Lower leg skin (tissue), 4 donors: ENCODE measurements around the gene GRID2. TPM values are rescaled to one million over a fixed set of nuclear protein-coding genes. Genes with fewer than 3 reads are reported as not detected.

Source experiments
- DNase-seq, 2 donors: peaks; one replicate each; pipeline ENCODE4 v3.0.0-alpha.2; 2019; ENCODE audit warnings: low spot score in 2 of 2
- H3K4me3 ChIP-seq: fragments of 200-600 bp; sonication (generic); 2 replicates; pipeline ENCODE4 v1.5.1; 2017; ENCODE audit warnings: mild to moderate bottlenecking, low read depth; ENCODE audit not compliant: poor library complexity, severe bottlenecking
- POLR2A ChIP-seq, 2 donors: fragments of 450-650 bp; IDR thresholded peaks; one replicate each; pipeline ENCODE4 v1.6.1; 2016 to 2017; ENCODE audit warnings: antibody characterized with exemption in 2 of 2, mild to moderate bottlenecking in 1 of 2, moderate library complexity in 1 of 2
- WGBS, 2 donors: methylation state at CpG; one replicate each; pipeline ENCODE4 v1.1.5; 2018; 5-methylcytosine and 5-hydroxymethylcytosine counted together
- intact Hi-C: fragments of 100-400 bp; cut with DNase I; formaldehyde crosslinking; loops from one replicate; pipeline ENCODE4 v1.15.0; 2023; ENCODE audit warnings: low total_unique reads
- total RNA-seq, 4 donors: library from RNA; depleted of rRNA; stranded (reverse); fragments of >200 nt; gene quantifications; one replicate each; pipeline ENCODE4 v1.1.0, GENCODE V29; 2016
- TF ChIP-seq, protein P1 (sequence below), 3 donors: fragments of 450-650 bp; IDR thresholded peaks; one replicate each; pipeline ENCODE4 v1.5.1; 2016; ENCODE audit warnings: antibody characterized with exemption in 3 of 3, mild to moderate bottlenecking in 3 of 3, moderate library complexity in 2 of 3

GRID2 gene
- total RNA-seq, result not detected

DNA sequence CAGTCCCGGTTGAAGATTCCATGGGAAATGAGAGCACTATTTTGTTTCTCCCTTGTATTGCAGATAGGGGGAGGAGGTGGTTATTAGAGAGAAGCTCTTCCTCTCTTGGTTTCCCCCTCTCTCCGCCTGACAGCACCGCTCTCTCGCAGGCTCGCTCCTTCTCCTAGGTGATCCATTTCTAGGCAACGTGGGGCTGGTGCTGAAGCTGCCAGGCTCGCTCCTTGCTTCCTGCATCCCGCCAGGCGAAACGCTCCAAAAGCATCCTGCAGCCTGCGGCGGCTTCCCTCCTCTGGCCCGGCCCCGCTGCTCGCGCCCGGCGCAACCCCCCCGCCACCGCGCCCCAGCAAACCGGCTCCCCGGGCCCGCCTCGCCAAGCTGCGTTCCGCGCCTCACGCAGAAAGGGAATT, at the start of gene GRID2:
Gene GRID2, plus strand, starts transcription at position 346 of the 407 bp plus-strand sequence.
- intact Hi-C loops, result no loop called here
- TF ChIP-seq POLR2A (IDR thresholded peaks at IDR 0.05), result no peak
- TF ChIP-seq, protein P1, sequence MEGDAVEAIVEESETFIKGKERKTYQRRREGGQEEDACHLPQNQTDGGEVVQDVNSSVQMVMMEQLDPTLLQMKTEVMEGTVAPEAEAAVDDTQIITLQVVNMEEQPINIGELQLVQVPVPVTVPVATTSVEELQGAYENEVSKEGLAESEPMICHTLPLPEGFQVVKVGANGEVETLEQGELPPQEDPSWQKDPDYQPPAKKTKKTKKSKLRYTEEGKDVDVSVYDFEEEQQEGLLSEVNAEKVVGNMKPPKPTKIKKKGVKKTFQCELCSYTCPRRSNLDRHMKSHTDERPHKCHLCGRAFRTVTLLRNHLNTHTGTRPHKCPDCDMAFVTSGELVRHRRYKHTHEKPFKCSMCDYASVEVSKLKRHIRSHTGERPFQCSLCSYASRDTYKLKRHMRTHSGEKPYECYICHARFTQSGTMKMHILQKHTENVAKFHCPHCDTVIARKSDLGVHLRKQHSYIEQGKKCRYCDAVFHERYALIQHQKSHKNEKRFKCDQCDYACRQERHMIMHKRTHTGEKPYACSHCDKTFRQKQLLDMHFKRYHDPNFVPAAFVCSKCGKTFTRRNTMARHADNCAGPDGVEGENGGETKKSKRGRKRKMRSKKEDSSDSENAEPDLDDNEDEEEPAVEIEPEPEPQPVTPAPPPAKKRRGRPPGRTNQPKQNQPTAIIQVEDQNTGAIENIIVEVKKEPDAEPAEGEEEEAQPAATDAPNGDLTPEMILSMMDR (IDR thresholded peaks at IDR 0.05), result no peak
- WGBS, 2 donors, result 0 to 2% methylated on average over 29 of the region's 29 CpGs
- no peak within 1 kb of the TSS for H3K4me3 ChIP-seq
- no peak for DNase-seq

- H3K4me3 ChIP-seq, result no peak overlapping the region
Measured at GRCh38 chr4:92253986-92254671, 49.6 kb upstream of the GRID2 start.

GRCh38 chr4:92254767-92255442, 48.9 kb upstream of the GRID2 start:
- 94 to 100% methylated on average over 8 of the region's 8 CpGs for WGBS, 2 donors

More at GRCh38 chr4:92253986-92254671, 49.6 kb upstream of the GRID2 start:
- DNase-seq, result no peak
- TF ChIP-seq, protein P1 (IDR thresholded peaks at IDR 0.05), result no peak
- no peak for TF ChIP-seq POLR2A (IDR thresholded peaks at IDR 0.05)
- intact Hi-C loops, result no loop called here
- 81 to 82% methylated on average over 4 of the region's 4 CpGs for WGBS, 2 donors

GRCh38 chr4:92255920-92256244, 47.9 kb upstream of the GRID2 start:
- intact Hi-C loops, result no loop called here
- TF ChIP-seq, protein P1 (IDR thresholded peaks at IDR 0.05), result no peak
- TF ChIP-seq POLR2A (IDR thresholded peaks at IDR 0.05), result no peak
- no peak overlapping the region for H3K4me3 ChIP-seq
- no peak for DNase-seq
- WGBS, 2 donors, result 93 to 95% methylated on average over 1 of the region's 1 CpG

More at GRCh38 chr4:92254767-92255442, 48.9 kb upstream of the GRID2 start:
- intact Hi-C loops, result no loop called here
- H3K4me3 ChIP-seq, result no peak overlapping the region
- no peak for TF ChIP-seq POLR2A (IDR thresholded peaks at IDR 0.05)
- TF ChIP-seq, protein P1 (IDR thresholded peaks at IDR 0.05), result no peak
- DNase-seq, result no peak

DNA sequence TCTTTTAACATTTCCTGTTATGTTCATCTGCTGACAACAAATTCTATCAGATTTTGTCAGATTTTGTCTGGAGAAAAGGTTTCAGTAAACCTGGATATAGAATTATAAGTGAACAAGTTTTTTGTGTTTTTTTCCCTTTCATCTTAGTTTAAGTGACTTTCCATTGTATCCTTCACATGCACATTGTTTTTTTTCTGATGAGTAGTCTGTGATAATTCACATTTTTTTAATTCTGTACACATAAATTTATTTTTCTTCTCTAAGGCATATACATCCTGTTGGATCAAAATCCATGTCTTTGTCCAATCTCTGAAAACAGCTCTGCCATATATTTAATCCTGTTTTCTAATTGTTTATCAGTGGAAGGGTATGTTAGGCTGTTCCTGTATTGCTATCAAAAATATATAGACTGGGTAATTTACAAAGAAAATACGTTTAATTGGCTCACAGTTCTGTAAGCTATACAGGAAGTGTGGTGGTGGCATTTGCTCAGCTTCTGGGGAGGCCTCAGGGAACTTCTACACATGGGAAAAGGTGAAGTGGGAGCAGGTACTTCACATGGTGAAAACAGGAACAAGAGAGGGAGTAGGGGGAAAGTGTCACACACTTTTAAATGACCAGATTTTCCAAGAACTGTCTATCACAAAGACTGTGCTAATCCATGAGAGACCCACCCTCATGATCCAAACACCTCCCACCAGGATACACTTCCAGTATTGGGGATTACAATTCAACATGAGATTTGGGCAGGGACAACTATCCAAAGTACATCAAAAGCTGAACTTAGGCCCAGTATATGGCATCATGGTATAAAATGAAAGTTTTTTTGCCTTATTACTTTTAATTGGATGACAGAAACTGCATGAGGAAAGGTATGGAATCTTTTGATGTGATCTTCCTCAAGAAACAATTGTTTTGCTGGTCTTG, 45.6 kb upstream of the GRID2 start:
- no peak for DNase-seq
- 19 to 33% methylated on average over 1 of the region's 1 CpG for WGBS, 2 donors
- H3K4me3 ChIP-seq, result no peak overlapping the region
- no peak for TF ChIP-seq POLR2A (IDR thresholded peaks at IDR 0.05)
- TF ChIP-seq, protein P1 (IDR thresholded peaks at IDR 0.05), result no peak
- intact Hi-C loops, result no loop called here
